ENCODE measurements around the gene AUTS2. TPM values are rescaled to one million over a fixed set of nuclear protein-coding genes. Genes with fewer than 3 reads are reported as not detected.

Gene AUTS2
- total RNA-seq, 2 experiments from 2014 or later: 2.4 to 3.0 TPM

DNA sequence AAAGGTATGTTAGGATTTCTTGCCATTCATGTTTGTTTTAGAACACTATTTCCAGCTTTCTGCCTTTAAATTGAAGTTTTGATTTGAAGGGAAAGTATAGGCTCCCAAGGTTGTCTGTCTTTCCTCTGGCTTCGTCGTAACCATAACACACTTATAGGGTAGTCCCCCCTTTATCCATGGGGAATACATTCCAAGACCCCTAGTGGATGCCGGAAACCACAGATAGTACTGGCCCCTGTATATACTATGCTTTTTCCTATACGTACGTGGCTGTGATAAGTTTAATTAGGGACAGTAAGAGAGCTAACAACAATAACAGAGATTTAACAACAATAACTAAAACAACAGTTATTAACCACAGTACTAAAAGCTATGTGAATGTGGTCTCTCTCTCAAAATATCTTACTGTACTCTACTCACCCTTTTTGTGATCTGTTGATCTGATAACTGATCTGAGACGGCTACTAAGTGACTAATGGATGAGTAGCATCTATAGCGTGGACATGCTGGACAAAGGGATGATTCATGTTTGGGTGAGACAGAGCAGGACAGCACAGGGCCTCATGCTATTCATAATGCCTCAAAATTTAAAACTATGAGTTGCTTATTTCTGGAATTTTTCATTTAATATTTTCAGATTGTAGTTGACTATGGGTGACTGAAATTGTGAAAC, 273.1 kb downstream of the AUTS2 start:
- DNase-seq: no peak
- Mint-ChIP-seq H3K4me3 (no peak overlapping the region), H3K9me3 (ENCODE audit: low read depth) (no peaks in the 10 kb centered on the region), H3K36me3 (ENCODE audit: low read depth) (no peaks in the 10 kb centered on the region), H3K4me1 (no peaks in the 10 kb centered on the region), H3K27ac (no peak overlapping the region), H3K27me3 (peaks cover 2% of the 10 kb centered on the region)
- CTCF ChIA-PET: no interaction called here
- no peak for ATAC-seq
- POLR2A ChIA-PET: no interaction called here
- intact Hi-C loops (cut with DNase I, micrococcal nuclease): no loop called here

DNA sequence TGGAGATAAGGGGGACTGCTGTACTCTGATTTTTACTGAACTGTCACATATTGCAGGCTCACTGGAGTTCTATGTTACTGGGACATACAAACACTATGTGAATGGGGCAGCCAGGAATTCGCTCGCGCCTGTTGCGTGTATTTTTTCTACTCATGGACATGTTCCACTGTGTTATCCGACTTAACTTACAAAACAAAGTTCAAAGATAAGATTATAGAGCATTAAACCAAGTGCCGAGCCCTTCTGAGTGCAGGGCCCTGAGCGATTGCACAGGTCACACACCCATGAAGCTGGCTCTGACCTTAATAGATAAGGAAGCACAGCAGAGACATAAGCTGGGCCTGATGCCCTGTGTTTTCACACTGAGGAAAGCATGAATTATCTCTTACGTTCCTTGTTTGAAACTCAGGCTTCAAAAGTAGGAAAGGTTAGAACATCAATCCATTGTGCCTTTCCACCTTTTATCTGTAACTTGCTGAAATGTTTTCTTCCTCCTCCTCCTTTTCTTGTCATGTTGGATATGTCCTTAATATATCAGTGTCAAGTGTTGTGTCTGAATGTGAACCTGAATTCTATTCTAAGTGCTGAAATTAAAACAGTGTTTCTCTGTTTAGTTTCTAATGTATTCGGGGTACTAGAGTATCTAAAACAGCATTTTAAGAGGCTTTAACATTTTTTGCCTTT, 273.8 kb downstream of the AUTS2 start:
- CTCF ChIA-PET: no interaction called here
- no peaks in the 10 kb centered on the region for H3K36me3 Mint-ChIP-seq (ENCODE audit: low read depth)
- no peak for DNase-seq
- ATAC-seq: no peak
- no peak overlapping the region for H3K27ac Mint-ChIP-seq
- peaks cover 2% of the 10 kb centered on the region for H3K27me3 Mint-ChIP-seq
- H3K4me3 Mint-ChIP-seq: no peak overlapping the region
- POLR2A ChIA-PET: no interaction called here
- H3K9me3 Mint-ChIP-seq (ENCODE audit: low read depth): no peaks in the 10 kb centered on the region
- no peaks in the 10 kb centered on the region for H3K4me1 Mint-ChIP-seq
- intact Hi-C loops (cut with DNase I, micrococcal nuclease): no loop called here

- Mint-ChIP-seq H3K4me3 (no peak overlapping the region), H3K27me3 (peaks cover 2% of the 10 kb centered on the region), H3K36me3 (ENCODE audit: low read depth) (no peaks in the 10 kb centered on the region), H3K9me3 (ENCODE audit: low read depth) (no peaks in the 10 kb centered on the region), H3K4me1 (no peaks in the 10 kb centered on the region), H3K27ac (no peak overlapping the region)
- intact Hi-C loops (cut with DNase I, micrococcal nuclease): no loop called here
- ATAC-seq (no peak), DNase-seq (no peak)
- CTCF ChIA-PET: no interaction called here
- POLR2A ChIA-PET: no interaction called here
These were observed 275.2 kb downstream of the AUTS2 start for GRCh38 chr7:69873512-69873911.

GRCh38 chr7:69878015-69878414, 279.7 kb downstream of the AUTS2 start:
- Mint-ChIP-seq H3K4me3 (no peak overlapping the region), H3K4me1 (no peaks in the 10 kb centered on the region), H3K27ac (no peak overlapping the region), H3K36me3 (ENCODE audit: low read depth) (no peaks in the 10 kb centered on the region), H3K27me3 (no peaks in the 10 kb centered on the region), H3K9me3 (ENCODE audit: low read depth) (no peaks in the 10 kb centered on the region)
- ATAC-seq (no peak), DNase-seq (no peak)
- CTCF ChIA-PET: interaction anchor here (0.8 kb wide), 1 partner anchor 1019 kb away, joined by 3 read pairs; no protein-coding TSS in a partner anchor
- intact Hi-C loops (cut with DNase I, micrococcal nuclease): no loop called here
- POLR2A ChIA-PET: no interaction called here

DNA sequence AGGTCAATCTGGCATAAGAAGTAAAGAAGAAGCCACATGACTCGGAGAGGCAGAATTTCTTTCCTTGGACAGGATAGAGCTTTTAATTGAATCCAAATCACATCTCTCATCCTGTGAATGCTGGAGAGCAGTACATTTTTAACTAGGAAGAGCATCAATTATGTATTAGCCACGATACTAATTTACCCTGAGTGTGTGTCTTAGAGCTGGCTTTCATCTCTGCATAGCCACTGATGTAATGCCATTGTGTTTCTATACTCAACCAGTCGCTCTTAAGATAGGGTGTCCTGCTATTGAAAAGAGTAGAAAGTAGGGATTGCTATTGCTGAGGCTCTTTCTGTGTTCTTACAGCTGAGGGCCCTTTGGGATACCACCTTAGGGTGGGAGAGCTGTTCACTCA, 280.3 kb downstream of the AUTS2 start:
- Mint-ChIP-seq H3K4me1 (no peaks in the 10 kb centered on the region), H3K4me3 (no peak overlapping the region), H3K27me3 (no peaks in the 10 kb centered on the region), H3K27ac (no peak overlapping the region), H3K36me3 (ENCODE audit: low read depth) (no peaks in the 10 kb centered on the region), H3K9me3 (ENCODE audit: low read depth) (no peaks in the 10 kb centered on the region)
- DNase-seq (no peak), ATAC-seq (no peak)
- intact Hi-C loops (cut with DNase I, micrococcal nuclease): no loop called here
- ChIA-PET POLR2A (no interaction called here), CTCF (interaction anchor here (0.8 kb wide), 1 partner anchor 1018 kb away, joined by 3 read pairs; no protein-coding TSS in a partner anchor)

GRCh38 chr7:69879989-69880388, 281.7 kb downstream of the AUTS2 start:
- H3K9me3 Mint-ChIP-seq (ENCODE audit: low read depth): no peaks in the 10 kb centered on the region
- intact Hi-C loops (cut with DNase I, micrococcal nuclease): no loop called here
- no peak overlapping the region for H3K4me3 Mint-ChIP-seq
- ChIA-PET POLR2A (no interaction called here), CTCF (no interaction called here)
- no peak for DNase-seq
- H3K36me3 Mint-ChIP-seq (ENCODE audit: low read depth): no peaks in the 10 kb centered on the region
- no peak overlapping the region for H3K27ac Mint-ChIP-seq
- H3K27me3 Mint-ChIP-seq: no peaks in the 10 kb centered on the region
- H3K4me1 Mint-ChIP-seq: no peaks in the 10 kb centered on the region
- no peak for ATAC-seq

GRCh38 chr7:69880840-69881239, 282.6 kb downstream of the AUTS2 start:
- ChIA-PET CTCF (no interaction called here), POLR2A (no interaction called here)
- DNase-seq: no peak
- ATAC-seq: no peak
- Mint-ChIP-seq H3K4me1 (no peaks in the 10 kb centered on the region), H3K36me3 (ENCODE audit: low read depth) (no peaks in the 10 kb centered on the region), H3K9me3 (ENCODE audit: low read depth) (no peaks in the 10 kb centered on the region), H3K4me3 (no peak overlapping the region), H3K27ac (no peak overlapping the region), H3K27me3 (no peaks in the 10 kb centered on the region)
- intact Hi-C loops (cut with DNase I, micrococcal nuclease): no loop called here

GRCh38 chr7:69882269-69882668, 284.0 kb downstream of the AUTS2 start:
- Mint-ChIP-seq H3K36me3 (ENCODE audit: low read depth) (no peaks in the 10 kb centered on the region), H3K9me3 (ENCODE audit: low read depth) (no peaks in the 10 kb centered on the region), H3K4me1 (no peaks in the 10 kb centered on the region), H3K4me3 (no peak overlapping the region), H3K27ac (no peak overlapping the region), H3K27me3 (no peaks in the 10 kb centered on the region)
- no peak for DNase-seq
- ATAC-seq: no peak
- ChIA-PET CTCF (interaction anchor here (0.6 kb wide), 1 partner anchor 910 kb away, joined by 3 read pairs; no protein-coding TSS in a partner anchor), POLR2A (no interaction called here)
- intact Hi-C loops (cut with DNase I, micrococcal nuclease): no loop called here

GRCh38 chr7:69883399-69883891, 285.2 kb downstream of the AUTS2 start:
- H3K27ac Mint-ChIP-seq: no peak overlapping the region
- ChIA-PET POLR2A (no interaction called here), CTCF (no interaction called here)
- H3K4me3 Mint-ChIP-seq: no peak overlapping the region
- no peaks in the 10 kb centered on the region for H3K27me3 Mint-ChIP-seq
- H3K9me3 Mint-ChIP-seq (ENCODE audit: low read depth): no peaks in the 10 kb centered on the region
- H3K36me3 Mint-ChIP-seq (ENCODE audit: low read depth): no peaks in the 10 kb centered on the region
- intact Hi-C loops (cut with DNase I, micrococcal nuclease): no loop called here
- ATAC-seq: no peak
- H3K4me1 Mint-ChIP-seq: no peaks in the 10 kb centered on the region
- no peak for DNase-seq

GRCh38 chr7:69885431-69885830, 287.2 kb downstream of the AUTS2 start:
- ATAC-seq (no peak), DNase-seq (no peak)
- Mint-ChIP-seq H3K9me3 (ENCODE audit: low read depth) (no peaks in the 10 kb centered on the region), H3K4me1 (peaks cover 6% of the 10 kb centered on the region), H3K4me3 (no peak overlapping the region), H3K27me3 (no peaks in the 10 kb centered on the region), H3K27ac (no peak overlapping the region), H3K36me3 (ENCODE audit: low read depth) (no peaks in the 10 kb centered on the region)
- ChIA-PET CTCF (no interaction called here), POLR2A (no interaction called here)
- intact Hi-C loops (cut with DNase I, micrococcal nuclease): no loop called here

DNA sequence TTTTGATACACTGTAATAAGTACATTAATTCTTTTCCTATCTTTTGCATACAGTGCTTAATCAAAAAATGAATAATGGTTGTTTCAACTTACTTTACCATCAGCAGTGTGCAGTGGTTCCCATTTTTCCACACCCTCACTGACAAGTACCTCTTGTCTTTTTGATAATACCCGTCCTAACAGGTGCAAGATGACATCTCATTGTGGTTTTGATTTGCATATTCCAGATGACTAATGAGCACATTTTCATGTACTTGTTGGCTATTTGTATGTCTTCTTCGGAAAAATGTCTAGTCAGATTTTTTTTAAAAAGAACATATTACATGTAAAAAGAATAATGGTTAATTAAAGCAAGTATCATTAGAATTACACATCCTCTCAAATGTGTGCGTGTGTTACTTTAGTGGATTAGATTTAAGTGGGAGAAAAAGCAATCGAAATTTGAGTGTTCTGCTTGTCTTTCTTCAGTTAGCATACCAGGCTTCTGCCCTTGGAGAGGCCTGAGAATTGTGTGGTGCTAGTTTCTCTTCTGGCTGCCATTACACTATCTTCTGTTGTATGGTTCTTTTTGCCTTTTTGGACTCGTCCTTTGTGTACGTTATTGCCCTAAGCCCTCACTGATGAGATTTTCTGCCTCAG, 291.2 kb downstream of the AUTS2 start:
- Mint-ChIP-seq H3K27me3 (no peaks in the 10 kb centered on the region), H3K9me3 (ENCODE audit: low read depth) (no peaks in the 10 kb centered on the region), H3K4me3 (no peak overlapping the region), H3K27ac (no peak overlapping the region), H3K36me3 (ENCODE audit: low read depth) (no peaks in the 10 kb centered on the region), H3K4me1 (peaks cover 6% of the 10 kb centered on the region)
- intact Hi-C loops (cut with DNase I, micrococcal nuclease): no loop called here
- no peak for ATAC-seq
- CTCF ChIA-PET: no interaction called here
- POLR2A ChIA-PET: no interaction called here
- DNase-seq: no peak

GRCh38 chr7:69889976-69890351, 291.7 kb downstream of the AUTS2 start:
- H3K4me3 Mint-ChIP-seq: no peak overlapping the region
- no peaks in the 10 kb centered on the region for H3K9me3 Mint-ChIP-seq (ENCODE audit: low read depth)
- intact Hi-C loops (cut with DNase I, micrococcal nuclease): no loop called here
- ChIA-PET POLR2A (no interaction called here), CTCF (no interaction called here)
- H3K27ac Mint-ChIP-seq: no peak overlapping the region
- peaks cover 6% of the 10 kb centered on the region for H3K4me1 Mint-ChIP-seq
- no peaks in the 10 kb centered on the region for H3K27me3 Mint-ChIP-seq
- no peaks in the 10 kb centered on the region for H3K36me3 Mint-ChIP-seq (ENCODE audit: low read depth)
- ATAC-seq: no peak
- DNase-seq: no peak
